ENCODE measurements around the gene NUAK1.
"Not testable (repeated sequence)": the region's sequence is repeated elsewhere in the genome, so short reads cannot be mapped to it uniquely, and the experiment has no call there.

Gene NUAK1

GRCh38 chr12:106027911-106028310 is 110.8 kb downstream of the NUAK1 start:
- FAIRE-seq = no peak

- FAIRE-seq = no peak
Measured at GRCh38 chr12:106027286-106027685, 111.5 kb downstream of the NUAK1 start.

- FAIRE-seq = no peak
Measured at GRCh38 chr12:106025129-106025528, 113.6 kb downstream of the NUAK1 start.

GRCh38 chr12:106023039-106023438 is 115.7 kb downstream of the NUAK1 start:
- no peak for FAIRE-seq

GRCh38 chr12:106022568-106023012 is 116.2 kb downstream of the NUAK1 start:
- FAIRE-seq = no peak

GRCh38 chr12:106021516-106021915 is 117.2 kb downstream of the NUAK1 start:
- no peak for FAIRE-seq

GRCh38 chr12:106020736-106021135 is 118.0 kb downstream of the NUAK1 start:
- no peak for FAIRE-seq

GRCh38 chr12:106019144-106019543 is 119.6 kb downstream of the NUAK1 start:
- no peak for FAIRE-seq

GRCh38 chr12:106018286-106018685 is 120.5 kb downstream of the NUAK1 start:
- FAIRE-seq = no peak

- not testable (repeated sequence) for FAIRE-seq
Measured at GRCh38 chr12:106016601-106017278, 122.0 kb downstream of the NUAK1 start.

GRCh38 chr12:106015646-106016045 is 123.1 kb downstream of the NUAK1 start:
- no peak for FAIRE-seq

- FAIRE-seq = no peak
Measured at GRCh38 chr12:106013941-106014340, 124.8 kb downstream of the NUAK1 start.
